ENCODE measurements around the gene PIK3R6. TPM values are rescaled to one million over a fixed set of nuclear protein-coding genes. Genes with fewer than 3 reads are reported as not detected.

PIK3R6 gene
- total and polyA plus RNA-seq, 2 donors (not counting 1 experiment from before 2014, with no cell fraction given), result 2.8 to 11.0 TPM

DNA sequence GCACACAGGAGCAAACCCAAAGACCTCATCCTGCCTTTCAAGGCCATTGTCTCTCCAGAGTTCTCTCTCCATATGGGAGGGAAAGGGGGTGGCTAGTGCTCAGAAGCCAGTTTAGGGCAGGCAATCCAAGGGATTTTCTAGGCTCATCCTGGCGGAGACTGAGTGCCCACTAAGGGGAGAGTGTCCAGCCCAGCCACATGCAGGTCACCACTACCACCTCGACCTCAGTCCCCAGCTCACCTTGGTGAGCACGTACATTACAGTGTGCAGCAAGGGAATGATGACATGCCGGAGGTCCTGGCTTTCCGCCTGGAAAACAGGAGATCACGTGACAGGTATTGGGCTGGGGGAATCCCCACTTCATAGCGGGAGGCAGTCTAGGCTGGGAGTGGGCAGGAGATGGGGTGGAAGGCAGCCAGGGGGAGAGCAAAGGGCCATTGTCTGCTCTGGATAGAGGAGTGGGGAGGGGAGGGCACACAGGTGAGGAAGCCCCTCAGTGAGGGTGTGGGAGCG is 29.9 kb downstream of the PIK3R6 start:
- DNase-seq, result no peak
- ChIA-PET CTCF (no interaction called here), POLR2A (no interaction called here)
- H3K4me3 ChIP-seq (ENCODE audit: control extremely low read depth in 1 of 5, extremely low read depth in 1 of 5, insufficient read depth in 1 of 5, low read depth in 2 of 5, low read length in 4 of 5), result no peak overlapping the region
- no peaks in the 10 kb centered on the region for H3K27me3 Mint-ChIP-seq
- no peaks in the 10 kb centered on the region for H3K27me3 ChIP-seq (replicated peaks in 1 of 4; ENCODE audit: control extremely low read depth in 1 of 4, control insufficient read depth in 3 of 4, insufficient read depth in 4 of 4, low read length in 3 of 4)
- no peak for TF ChIP-seq EZH2 (IDR thresholded peaks at IDR 0.05; ENCODE audit: borderline replicate concordance, insufficient read depth, low read depth, low read length, poor library complexity, severe bottlenecking)
- TF ChIP-seq, protein P1, sequence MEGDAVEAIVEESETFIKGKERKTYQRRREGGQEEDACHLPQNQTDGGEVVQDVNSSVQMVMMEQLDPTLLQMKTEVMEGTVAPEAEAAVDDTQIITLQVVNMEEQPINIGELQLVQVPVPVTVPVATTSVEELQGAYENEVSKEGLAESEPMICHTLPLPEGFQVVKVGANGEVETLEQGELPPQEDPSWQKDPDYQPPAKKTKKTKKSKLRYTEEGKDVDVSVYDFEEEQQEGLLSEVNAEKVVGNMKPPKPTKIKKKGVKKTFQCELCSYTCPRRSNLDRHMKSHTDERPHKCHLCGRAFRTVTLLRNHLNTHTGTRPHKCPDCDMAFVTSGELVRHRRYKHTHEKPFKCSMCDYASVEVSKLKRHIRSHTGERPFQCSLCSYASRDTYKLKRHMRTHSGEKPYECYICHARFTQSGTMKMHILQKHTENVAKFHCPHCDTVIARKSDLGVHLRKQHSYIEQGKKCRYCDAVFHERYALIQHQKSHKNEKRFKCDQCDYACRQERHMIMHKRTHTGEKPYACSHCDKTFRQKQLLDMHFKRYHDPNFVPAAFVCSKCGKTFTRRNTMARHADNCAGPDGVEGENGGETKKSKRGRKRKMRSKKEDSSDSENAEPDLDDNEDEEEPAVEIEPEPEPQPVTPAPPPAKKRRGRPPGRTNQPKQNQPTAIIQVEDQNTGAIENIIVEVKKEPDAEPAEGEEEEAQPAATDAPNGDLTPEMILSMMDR (IDR thresholded peaks at IDR 0.05), result no peak
- 94% methylated on average over 8 of the region's 8 CpGs for WGBS (ENCODE audit: insufficient coverage)
- H3K27ac Mint-ChIP-seq, result no peak overlapping the region
- no peaks in the 10 kb centered on the region for H3K79me2 ChIP-seq (ENCODE audit: control insufficient read depth, insufficient read depth, low read length)
- H3K4me3 Mint-ChIP-seq, result no peak overlapping the region
- no peak for ATAC-seq (ENCODE audit: low read depth)
- peaks cover 0 to 9% of the 10 kb centered on the region in 2 donors for H3K4me1 ChIP-seq (ENCODE audit: control insufficient read depth in 2 of 2, insufficient read depth in 2 of 2, low read length in 2 of 2)
- peaks cover 4% of the 10 kb centered on the region for H3K4me1 Mint-ChIP-seq
- no peak overlapping the region for H3K27ac ChIP-seq (ENCODE audit: low read length in 2 of 2)
- no peak overlapping the region for H2AFZ ChIP-seq (ENCODE audit: insufficient read depth, low read depth, low read length, poor library complexity, severe bottlenecking)
- no peaks in the 10 kb centered on the region for H4K20me1 ChIP-seq (ENCODE audit: control insufficient read depth, insufficient read depth, low read length, poor library complexity, severe bottlenecking)
- H3K4me2 ChIP-seq (replicated peaks; ENCODE audit: low read depth, low read length, poor library complexity, severe bottlenecking), result no peak overlapping the region
- H3K36me3 ChIP-seq (replicated peaks in 1 of 2; ENCODE audit: control extremely low read depth in 1 of 2, control insufficient read depth in 1 of 2, extremely low read depth in 1 of 2, insufficient read depth in 2 of 2, low read length in 1 of 2), result peaks cover 0 to 2% of the 10 kb centered on the region in 2 experiments
- intact Hi-C loops (cut with micrococcal nuclease), result no loop called here
- H3K9me3 Mint-ChIP-seq (ENCODE audit: insufficient read depth), result no peaks in the 10 kb centered on the region
- H3K9ac ChIP-seq (ENCODE audit: low read length), result no peak overlapping the region
- H3K9me3 ChIP-seq (ENCODE audit: control extremely low read depth in 1 of 3, control insufficient read depth in 2 of 3, insufficient read depth in 1 of 3, low read length in 2 of 3), result peaks cover 0 to 11% (median 0%) of the 10 kb centered on the region in 3 donors

DNA sequence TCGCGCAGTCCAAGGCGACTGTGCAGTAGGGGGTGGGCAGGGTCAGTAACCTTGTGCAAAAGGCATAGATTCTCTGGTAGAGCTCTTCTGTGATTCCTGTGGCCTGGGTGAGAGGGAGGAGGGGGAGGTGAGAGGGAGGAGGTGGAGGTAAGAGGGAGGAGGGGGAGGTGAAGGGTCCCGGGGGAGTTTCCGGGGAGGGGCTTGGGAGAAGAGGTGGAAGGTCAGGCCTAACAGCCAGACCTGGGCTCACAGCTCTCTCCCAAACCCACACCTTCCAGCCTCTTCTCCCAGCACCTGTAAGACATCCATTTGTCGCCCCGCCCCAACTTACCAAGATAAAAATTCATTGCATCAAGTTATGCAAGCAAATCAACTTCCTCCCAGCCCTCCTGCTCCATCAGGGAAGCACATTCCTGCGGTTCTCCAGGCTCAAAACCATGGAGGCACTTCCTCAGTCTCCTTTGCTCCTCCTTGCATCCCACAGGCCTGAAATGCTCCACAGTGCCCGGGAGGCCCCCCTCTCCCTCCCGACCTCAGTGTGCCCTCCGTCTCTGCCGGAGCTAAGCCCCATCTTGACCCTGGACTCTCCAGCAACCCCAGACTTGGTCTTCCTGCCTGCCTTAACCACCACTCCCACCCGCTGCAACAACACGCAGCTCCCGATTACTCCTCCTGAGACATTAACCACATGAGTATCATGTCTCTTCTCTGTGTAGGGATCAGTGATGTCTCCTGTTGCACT is 30.5 kb downstream of the PIK3R6 start:
- CTCF ChIA-PET, result interaction anchor here (1.3 kb wide), 1 partner anchor 12 kb away, joined by 3 read pairs; no protein-coding TSS in a partner anchor
- peaks cover 0 to 11% (median 0%) of the 10 kb centered on the region in 3 donors for H3K9me3 ChIP-seq (ENCODE audit: control extremely low read depth in 1 of 3, control insufficient read depth in 2 of 3, insufficient read depth in 1 of 3, low read length in 2 of 3)

More for the DNA sequence above, 30.5 kb downstream of the PIK3R6 start:
- 94% methylated on average over 11 of the region's 15 CpGs for WGBS (ENCODE audit: insufficient coverage)
- Histone ChIP-seq H3K9ac (ENCODE audit: low read length) (no peak overlapping the region), H3K36me3 (replicated peaks in 1 of 2; ENCODE audit: control extremely low read depth in 1 of 2, control insufficient read depth in 1 of 2, extremely low read depth in 1 of 2, insufficient read depth in 2 of 2, low read length in 1 of 2) (peaks cover 0 to 2% of the 10 kb centered on the region in 2 experiments), H3K4me2 (replicated peaks; ENCODE audit: low read depth, low read length, poor library complexity, severe bottlenecking) (no peak overlapping the region), H4K20me1 (ENCODE audit: control insufficient read depth, insufficient read depth, low read length, poor library complexity, severe bottlenecking) (no peaks in the 10 kb centered on the region), H3K27ac (ENCODE audit: low read length in 2 of 2) (no peak overlapping the region), H3K79me2 (ENCODE audit: control insufficient read depth, insufficient read depth, low read length) (no peaks in the 10 kb centered on the region), H3K4me3 (ENCODE audit: control extremely low read depth in 1 of 5, extremely low read depth in 1 of 5, insufficient read depth in 1 of 5, low read depth in 2 of 5, low read length in 4 of 5) (no peak overlapping the region), H3K4me1 (ENCODE audit: control insufficient read depth in 2 of 2, insufficient read depth in 2 of 2, low read length in 2 of 2) (peaks cover 0 to 2% of the 10 kb centered on the region in 2 donors), H3K27me3 (replicated peaks in 1 of 4; ENCODE audit: control extremely low read depth in 1 of 4, control insufficient read depth in 3 of 4, insufficient read depth in 4 of 4, low read length in 3 of 4) (no peaks in the 10 kb centered on the region), H2AFZ (ENCODE audit: insufficient read depth, low read depth, low read length, poor library complexity, severe bottlenecking) (no peak overlapping the region)
- H3K27ac Mint-ChIP-seq, result no peak overlapping the region
- intact Hi-C loops (cut with micrococcal nuclease), result no loop called here
- POLR2A ChIA-PET, result no interaction called here
- no peak for TF ChIP-seq EZH2 (IDR thresholded peaks at IDR 0.05; ENCODE audit: borderline replicate concordance, insufficient read depth, low read depth, low read length, poor library complexity, severe bottlenecking)
- TF ChIP-seq, protein P1 (IDR thresholded peaks at IDR 0.05), result no peak
- no peak for ATAC-seq (ENCODE audit: low read depth)
- DNase-seq, result no peak
- H3K27me3 Mint-ChIP-seq, result no peaks in the 10 kb centered on the region
- no peaks in the 10 kb centered on the region for H3K9me3 Mint-ChIP-seq (ENCODE audit: insufficient read depth)
- H3K4me3 Mint-ChIP-seq, result no peak overlapping the region
- H3K4me1 Mint-ChIP-seq, result no peaks in the 10 kb centered on the region

Data from B cell (primary cell).